ENCODE measurements around the gene MAK.

DNA sequence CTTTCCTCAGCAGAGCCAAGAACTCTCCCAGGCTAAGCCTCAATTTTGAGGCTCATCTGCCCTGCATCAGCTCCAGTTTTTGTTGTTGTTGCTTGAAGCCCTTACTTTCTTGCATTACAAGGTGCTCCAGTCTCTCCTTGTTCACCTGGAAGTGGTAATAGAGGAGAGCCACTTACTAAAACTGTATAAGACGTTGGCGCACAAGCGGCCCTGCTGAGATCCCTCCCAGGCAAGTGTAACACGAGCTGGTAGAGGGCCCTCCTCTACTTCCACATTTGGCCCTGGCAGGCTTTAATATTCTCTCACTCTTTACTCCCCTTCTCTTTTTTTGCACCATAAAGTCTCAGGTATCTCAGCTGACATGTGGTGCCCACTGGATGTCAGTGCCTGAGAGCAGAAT lies 24.0 kb upstream of the MAK start:
- TF ChIP-seq GATA3 (IDR thresholded peaks at IDR 0.05; ENCODE audit: low read depth, low read length) (no peak), GATA2 (IDR thresholded peaks at IDR 0.05; ENCODE audit: low read depth, low read length) (no peak)

All from SH-SY5Y (cell line).